NCI-H345 treated with DMSO at 0.1 percent for 48 hours (cell line): ENCODE measurements around the gene GP2.
A peak's percentile ranks its signal among the peaks of the same experiment; 100 is the strongest.

Source experiments
- DNase-seq: peaks from one replicate; lab custom pipeline; 2025; ENCODE audit not compliant: unreplicated experiment; lab: John Stamatoyannopoulos, UW

GP2 gene

DNA sequence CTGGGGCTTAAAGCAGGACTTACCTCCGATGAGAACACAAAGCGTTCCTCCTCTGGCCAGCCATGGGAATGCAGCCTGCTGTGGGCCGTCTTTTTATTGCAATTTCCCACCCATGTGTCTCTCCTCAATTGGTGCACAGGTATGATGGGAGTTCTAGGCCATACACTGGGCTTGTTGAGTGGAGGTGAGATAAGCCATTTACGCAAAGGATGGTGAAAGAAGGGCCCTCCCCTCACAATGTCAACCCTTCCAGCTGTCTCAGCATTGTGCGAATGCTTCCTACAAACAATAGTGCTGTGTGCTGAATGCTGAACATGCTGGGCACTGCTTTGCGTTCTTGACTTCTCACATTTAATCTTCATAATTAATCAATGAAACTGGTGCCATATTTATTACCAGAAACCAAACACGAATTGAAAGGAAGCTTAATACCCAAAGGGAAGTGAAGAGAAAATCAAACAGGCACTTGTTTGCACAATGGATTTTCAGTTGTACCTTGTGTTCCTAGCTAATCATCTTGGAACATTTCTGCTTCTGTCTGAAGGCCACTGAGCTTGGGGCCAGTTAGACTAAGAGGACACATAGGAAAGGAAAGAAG, at the start of gene GP2:
Gene GP2, minus strand, starts transcription at position 70 of the 598 bp plus-strand sequence. CDS start 1,082 bp downstream, outside the sequence.
- peak; percentile 24 for DNase-seq

GRCh38 chr16:20372701-20373100, 45.4 kb upstream of the GP2 start:
- no peak for DNase-seq

DNA sequence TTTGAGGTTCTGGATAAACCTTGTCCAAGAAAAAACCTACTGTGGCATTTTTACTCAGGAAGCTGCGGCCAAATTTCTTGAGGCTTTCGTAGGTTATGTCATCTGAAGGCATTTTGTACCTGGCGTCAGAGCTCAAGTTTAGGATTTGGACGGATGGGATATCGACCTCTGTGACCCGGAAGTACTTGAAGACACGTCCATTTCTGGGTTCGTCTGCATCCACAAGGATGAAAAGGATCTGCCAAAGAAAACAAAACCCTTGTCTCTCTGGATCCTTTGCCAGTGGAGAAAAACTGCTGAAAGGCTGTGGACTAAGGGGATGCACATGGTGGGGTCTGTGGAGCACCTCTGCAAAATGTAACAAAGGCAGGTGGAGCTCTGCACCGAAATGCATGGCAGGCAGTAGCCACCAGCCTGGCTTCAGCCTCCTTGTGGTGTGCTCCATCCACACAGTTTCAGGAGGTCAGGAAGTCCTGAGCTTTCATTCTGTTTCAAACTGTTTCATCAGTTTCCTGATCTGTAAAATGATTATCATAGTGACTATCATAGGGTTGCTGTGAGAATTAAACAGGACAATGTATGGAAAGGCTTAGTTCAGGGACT, 42.2 kb upstream of the GP2 start:
- DNase-seq: no peak

GRCh38 chr16:20364051-20364450, 36.7 kb upstream of the GP2 start:
- DNase-seq: no peak

GRCh38 chr16:20363191-20363590, 35.9 kb upstream of the GP2 start:
- no peak for DNase-seq

DNA sequence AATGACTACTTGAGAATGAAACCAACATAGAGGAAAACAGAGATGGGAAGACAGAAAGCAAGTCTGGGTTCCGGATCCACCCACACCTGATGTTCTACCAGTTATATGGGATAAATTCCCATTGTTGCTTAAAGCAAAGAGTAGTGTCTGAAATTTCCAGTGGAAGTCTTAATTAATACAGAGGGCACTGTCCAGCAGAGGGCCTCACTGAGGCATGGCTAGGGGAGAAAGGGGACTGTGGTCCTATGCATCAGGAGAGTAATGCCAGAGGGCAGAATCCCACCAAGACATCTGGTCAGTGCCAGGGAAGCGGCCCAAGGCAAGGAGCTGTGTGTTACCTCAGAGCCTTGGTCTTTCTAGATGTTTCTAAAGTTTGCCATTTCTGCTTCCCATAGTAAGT, 32.7 kb upstream of the GP2 start:
- DNase-seq: no peak

DNA sequence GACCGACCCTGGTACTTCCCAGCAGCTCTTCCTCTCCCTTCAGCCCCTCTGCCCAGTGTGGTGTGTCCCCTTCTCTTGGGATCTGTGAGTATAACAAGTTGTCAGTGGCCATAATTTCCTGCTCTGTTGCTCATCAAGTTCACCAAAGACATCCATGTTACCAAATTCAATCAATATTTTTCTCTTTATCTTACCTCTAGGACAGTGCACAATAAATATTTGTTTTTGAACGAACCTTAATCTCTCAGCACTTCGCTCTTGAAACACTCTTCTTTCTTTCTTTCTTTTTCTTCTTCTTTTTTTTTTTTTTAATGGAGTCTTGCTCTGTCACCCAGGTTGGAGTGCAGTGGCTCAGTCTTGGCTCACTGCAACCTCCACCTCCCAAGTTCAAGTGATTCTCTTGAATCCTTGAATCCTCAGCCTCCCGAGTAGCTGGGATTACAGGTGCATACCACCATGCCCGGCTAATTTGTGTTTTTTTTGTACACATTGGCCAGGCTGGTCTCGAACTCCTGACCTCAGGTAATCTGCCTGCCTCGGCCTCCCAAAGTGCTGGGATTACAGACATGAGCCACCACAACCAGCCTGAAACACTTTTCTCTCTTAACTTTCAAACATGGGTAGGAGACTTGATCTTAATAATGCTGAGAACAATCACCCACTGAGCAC, 27.9 kb upstream of the GP2 start:
- DNase-seq: no peak

DNA sequence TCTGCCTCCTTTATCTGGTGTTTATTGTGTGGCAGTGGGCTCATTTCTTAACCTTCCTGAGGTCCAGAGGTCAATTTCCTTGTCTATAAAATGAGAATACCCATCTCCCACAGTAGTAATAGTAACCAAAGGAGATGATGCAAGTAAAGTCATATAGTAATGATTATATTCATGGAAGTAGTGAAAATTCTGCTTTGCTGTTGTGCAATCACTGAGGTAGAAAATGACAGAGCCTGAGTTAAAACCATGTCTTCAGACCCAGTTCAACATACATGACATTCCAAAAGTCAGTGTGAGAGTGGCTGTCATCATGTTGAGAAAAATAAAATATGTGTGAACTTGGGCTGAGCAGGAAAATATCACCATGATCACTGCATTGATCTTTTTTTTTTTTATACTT, 26.1 kb upstream of the GP2 start:
- no peak for DNase-seq

GRCh38 chr16:20352615-20353014, 25.3 kb upstream of the GP2 start, which contains the start of gene UMOD:
UMOD (minus strand) TSS chr16:20352715; CDS start chr16:20350737, 1,978 bp downstream.
- no peak for DNase-seq

- no peak for DNase-seq
These were observed 22.3 kb upstream of the GP2 start for GRCh38 chr16:20349615-20350014.

DNA sequence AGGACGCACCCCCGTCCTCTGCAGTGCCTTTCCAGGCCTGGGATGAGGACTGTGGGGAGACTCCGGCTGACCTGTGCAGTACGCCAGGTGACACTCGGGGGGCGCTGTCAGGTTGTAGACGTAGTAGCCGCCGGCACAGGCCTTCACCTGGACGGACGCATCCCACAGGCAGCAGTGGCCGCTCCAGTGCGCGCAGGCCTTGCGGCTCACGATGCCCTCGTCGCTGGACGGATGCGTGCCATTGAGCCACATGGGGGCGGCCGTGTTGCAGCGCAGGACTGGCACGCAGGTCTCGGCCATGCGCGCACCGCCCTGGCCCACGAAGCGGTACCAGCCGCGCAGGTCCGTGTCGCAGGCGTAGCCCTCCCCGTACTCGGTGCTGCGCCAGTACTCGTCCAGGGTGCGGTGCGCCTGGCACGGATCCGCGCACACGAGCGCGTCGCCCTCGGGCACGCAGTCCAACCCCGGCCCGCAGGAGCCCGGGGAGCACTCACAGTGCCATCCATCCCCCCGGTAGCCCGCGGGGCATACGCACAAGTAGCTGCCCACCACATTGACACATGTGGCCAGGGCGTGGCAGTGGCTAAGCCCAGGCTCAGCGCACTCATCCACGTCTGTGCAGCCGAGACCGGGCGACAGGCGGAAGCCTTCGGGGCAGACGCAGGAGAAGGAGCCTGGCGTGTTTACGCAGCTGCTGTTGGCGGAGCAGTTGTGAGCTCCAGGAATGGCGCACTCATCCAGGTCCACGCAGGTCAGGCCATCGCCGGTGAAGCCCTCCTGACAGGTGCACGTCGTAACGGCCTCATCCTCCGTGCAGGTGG, 21.3 kb upstream of the GP2 start:
- DNase-seq: peak; percentile 17

DNA sequence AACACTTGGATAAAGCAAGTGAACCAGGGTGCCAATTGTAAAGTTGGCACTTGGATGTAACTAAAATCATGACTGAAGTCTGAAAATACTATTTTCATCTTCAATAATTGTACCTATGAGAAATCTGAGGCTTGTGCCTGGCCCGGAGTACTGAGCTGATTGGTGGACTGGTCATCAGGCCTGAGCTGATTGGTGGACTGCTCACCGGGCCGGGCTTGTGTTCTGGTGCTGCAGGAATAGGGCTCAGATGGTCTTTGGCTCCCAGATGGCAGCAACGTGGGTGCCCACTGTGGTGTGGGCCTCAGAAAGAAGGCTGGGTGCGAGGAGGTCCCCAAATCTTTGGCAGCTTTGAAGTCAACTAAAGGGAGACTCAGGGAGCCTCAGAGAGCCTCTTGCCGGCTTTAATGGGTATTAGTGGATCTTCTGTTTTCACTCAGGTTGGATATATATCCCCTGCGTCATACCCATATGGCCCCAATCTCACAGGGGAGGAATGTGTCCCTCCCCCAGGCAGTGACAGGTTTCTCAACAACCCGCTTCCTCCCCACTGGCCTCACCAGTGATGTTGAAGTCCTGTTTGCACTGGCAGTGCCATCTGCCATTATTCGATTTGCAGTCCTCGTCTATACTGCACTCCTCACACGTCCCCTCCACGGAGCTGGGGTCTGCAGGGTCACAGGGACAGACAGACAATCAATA, 20.5 kb upstream of the GP2 start:
- no peak for DNase-seq

GRCh38 chr16:20344611-20345010, 17.3 kb upstream of the GP2 start:
- no peak for DNase-seq

- DNase-seq: no peak
These were observed 12.4 kb upstream of the GP2 start for GRCh38 chr16:20339744-20340143.

- no peak for DNase-seq
These were observed 9.6 kb upstream of the GP2 start for GRCh38 chr16:20336955-20337354.

DNA sequence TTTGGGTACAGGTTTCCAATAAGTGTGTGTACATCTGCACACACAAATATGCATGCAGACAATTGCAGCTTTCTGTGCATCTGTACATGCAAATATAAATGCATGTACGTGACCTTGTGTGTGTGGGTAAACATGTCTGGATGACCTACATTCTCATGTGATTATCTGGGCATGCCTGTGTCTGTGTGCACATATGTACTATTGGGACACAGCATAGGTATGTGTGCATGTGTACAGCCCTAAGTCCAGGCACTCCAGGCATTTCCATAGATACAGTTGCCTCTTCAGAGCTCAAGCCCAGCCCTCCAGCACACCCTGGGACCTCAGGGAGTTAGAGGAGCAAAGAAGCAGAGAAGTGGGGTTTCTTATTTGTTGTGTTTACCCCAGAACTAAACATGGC, 7.1 kb upstream of the GP2 start:
- no peak for DNase-seq

GRCh38 chr16:20333120-20333519, 5.8 kb upstream of the GP2 start:
- no peak for DNase-seq

DNA sequence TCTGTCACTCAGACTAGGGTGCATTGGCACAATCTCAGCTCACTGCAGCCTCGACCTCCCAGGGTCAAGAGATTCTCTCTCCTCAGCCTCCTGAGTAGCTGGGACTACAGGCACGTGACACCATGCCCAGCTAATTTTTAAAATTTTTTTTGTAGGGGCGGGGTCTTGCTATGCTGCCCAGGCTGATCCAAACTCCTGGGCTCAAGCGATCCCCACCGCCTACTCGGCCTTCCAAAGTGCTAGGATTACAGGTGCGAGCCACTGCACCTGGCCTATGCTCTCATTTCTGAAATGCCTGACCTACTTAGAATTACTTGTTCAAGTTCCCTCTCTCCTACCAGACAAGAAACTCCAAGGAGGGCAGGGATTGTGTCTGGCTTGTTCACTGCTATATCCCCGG, 5.1 kb upstream of the GP2 start:
- DNase-seq: no peak

DNA sequence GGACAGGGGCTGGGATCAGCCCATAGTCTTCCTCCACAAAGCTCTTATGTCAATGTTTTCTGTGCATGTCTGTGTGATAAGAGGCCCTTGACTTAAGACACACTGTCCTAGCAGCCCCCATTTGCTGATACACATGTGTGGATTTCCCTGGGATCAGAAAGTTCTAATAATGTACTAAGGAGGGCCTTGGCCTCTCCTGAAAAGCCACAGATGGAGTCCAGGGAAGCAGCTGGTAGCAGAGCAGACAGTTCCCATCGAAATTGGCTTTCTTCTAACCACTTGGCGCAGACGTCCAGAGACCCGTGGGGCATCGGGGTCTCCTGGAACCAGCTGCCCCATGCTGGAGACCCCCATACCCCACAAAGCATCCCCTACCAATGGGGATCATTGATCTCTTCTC, 4.3 kb upstream of the GP2 start:
- DNase-seq: no peak

DNA sequence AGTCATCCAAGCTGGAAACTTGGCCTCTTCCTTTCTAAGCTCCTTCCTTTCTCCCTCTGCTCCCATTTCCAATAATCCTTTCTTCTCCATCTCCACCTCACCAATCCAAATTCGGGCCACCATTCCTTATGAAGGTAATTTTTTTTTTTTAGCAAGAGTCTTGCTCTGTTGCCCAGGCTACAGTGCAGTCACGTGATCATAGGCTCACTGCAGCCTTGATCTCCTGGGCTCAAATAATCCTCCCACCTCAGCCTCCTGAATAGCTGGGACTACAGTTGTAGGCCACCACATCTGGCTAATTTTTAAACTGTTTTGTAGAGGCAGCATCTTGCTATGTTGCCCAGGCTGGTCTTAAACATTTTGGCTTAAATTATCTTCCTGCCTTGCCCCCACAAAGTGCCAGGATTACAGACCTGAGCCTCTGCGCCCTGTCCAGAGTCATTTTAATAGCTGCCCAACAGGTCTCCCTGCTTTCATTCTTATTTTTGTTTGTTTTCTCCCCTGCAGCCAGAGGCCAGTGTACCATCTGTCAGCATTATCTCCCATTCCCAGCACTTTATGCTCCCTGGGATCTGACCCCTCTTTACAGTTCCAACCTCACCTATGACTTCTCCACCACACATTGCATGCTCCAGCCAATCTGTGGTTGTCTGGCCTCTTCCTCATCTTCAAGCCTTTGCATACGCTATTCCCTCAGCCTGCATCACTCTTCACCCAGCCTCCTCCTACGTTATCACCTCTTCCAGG, 2.3 kb upstream of the GP2 start:
- DNase-seq: no peak
